Psoas muscle (tissue), 8 donors: ENCODE measurements around the gene TMEM59. TPM values are rescaled to one million over a fixed set of nuclear protein-coding genes. Genes with fewer than 3 reads are reported as not detected.

Experiments
- ATAC-seq, 4 donors: fragments of 200-7000 bp; cut with Tn5 transposase; one replicate each; pipeline ENCODE4 v1.9.1; 2020; ENCODE audit warnings: moderate library complexity in 3 of 4, mild to moderate bottlenecking in 2 of 4
- DNase-seq, 2 donors: peaks; one replicate each; pipeline ENCODE4 v3.0.0-alpha.2; 2020
- H3K27ac ChIP-seq: fragments of 200-600 bp; one replicate; pipeline ENCODE4 v1.8.0; 2022
- H3K27me3 ChIP-seq, 3 donors: fragments of 200-600 bp in 1 of 3; one replicate each; pipeline versions ENCODE4 v1.6.1 to v1.8.0; 2013 to 2022; ENCODE audit warnings: low read length in 2 of 3, mild to moderate bottlenecking in 2 of 3, moderate library complexity in 1 of 3; ENCODE audit not compliant: insufficient read depth in 3 of 3
- H3K36me3 ChIP-seq, 2 donors: fragments of 200-600 bp in 1 of 2; one replicate each; pipeline versions ENCODE4 v1.6.1 to v1.8.0; 2013 to 2022; ENCODE audit warnings: low read depth in 1 of 2, mild to moderate bottlenecking in 1 of 2, moderate library complexity in 1 of 2; ENCODE audit not compliant: insufficient read depth in 1 of 2
- H3K4me1 ChIP-seq: fragments of 200-600 bp; one replicate; pipeline ENCODE4 v1.8.0; 2022
- H3K4me3 ChIP-seq: fragments of 200-600 bp; one replicate; pipeline ENCODE4 v1.8.0; 2022; ENCODE audit warnings: mild to moderate bottlenecking
- H3K9me3 ChIP-seq: fragments of 200-600 bp; one replicate; pipeline ENCODE4 v1.8.0; 2022
- WGBS, 3 donors: extraction: QIAGEN DNeasy Blood & Tissue Kit; methylation state at CpG; one replicate each; pipeline versions ENCODE4 v1.1.6 to v1.1.7; 2013; 5-methylcytosine and 5-hydroxymethylcytosine counted together
- intact Hi-C, 2 donors: fragments of 100-400 bp; cut with DNase I; formaldehyde crosslinking; loops; one replicate each; pipeline versions ENCODE4 v1.11.0 to v1.14.2; 2022
- long read RNA-seq, 2 donors: library from polyadenylated mRNA; unstranded; transcript quantifications; one replicate each; pipeline ENCODE4 v2.0.0, GENCODE V29; 2021
- polyA plus RNA-seq, 3 donors: library from polyadenylated mRNA; stranded (reverse); fragments of 200-250 nt; gene quantifications; one replicate each; pipeline ENCODE4 v1.2.3, GENCODE V29; 2013
- total RNA-seq, 4 donors: library from RNA; stranded (reverse); fragmentation: NEBNext Ultra II Directional in 2 of 4; extraction: Animal tissue kit (Norgen Biotek cat#: 25700) in 2 of 4; gene quantifications; one replicate each; pipeline versions ENCODE4 v1.2.1 to v1.2.4, GENCODE V29; 2021 to 2023
- TF ChIP-seq, protein P1 (sequence below): fragments of 200-600 bp; IDR thresholded peaks from one replicate; pipeline ENCODE4 v1.8.0; 2022; ENCODE audit warnings: antibody characterized with exemption
- donor health status: healthy with polysubstance abuse.
- donor health status: DM: no; HTN: no; CAD: no; lungs with moderate emphysema.
- donor health status: Bipolar disorder and iron deficiency.
- donor health status: healthy.
- donor health status: DM: yes; HTN: yes; CAD: no.
- donor health status: DM: no; HTN: no; CAD: no.
- donor health status: DM: no; HTN: no; CAD: no.
- donor health status: DM: yes; HTN: yes; CAD: no.

Gene TMEM59, protein sequence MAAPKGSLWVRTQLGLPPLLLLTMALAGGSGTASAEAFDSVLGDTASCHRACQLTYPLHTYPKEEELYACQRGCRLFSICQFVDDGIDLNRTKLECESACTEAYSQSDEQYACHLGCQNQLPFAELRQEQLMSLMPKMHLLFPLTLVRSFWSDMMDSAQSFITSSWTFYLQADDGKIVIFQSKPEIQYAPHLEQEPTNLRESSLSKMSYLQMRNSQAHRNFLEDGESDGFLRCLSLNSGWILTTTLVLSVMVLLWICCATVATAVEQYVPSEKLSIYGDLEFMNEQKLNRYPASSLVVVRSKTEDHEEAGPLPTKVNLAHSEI
- 100 to 1,000 TPM; 166 to 216 (median 182) TPM for total RNA-seq
- 100 to 1,000 TPM; 123 to 240 (median 140) TPM for polyA plus RNA-seq
- long read RNA-seq, donor 1, full-length matches to known transcripts: 41 of 63 reads
- long read RNA-seq, donor 1, partial matches to known transcripts: 1 of 63 reads
- long read RNA-seq, donor 1, other reads (novel, unspliced or antisense): 21 of 63 reads
- long read RNA-seq, donor 2, full-length matches to known transcripts: 79 of 129 reads
- long read RNA-seq, donor 2, partial matches to known transcripts: 1 of 129 reads
- long read RNA-seq, donor 2, other reads (novel, unspliced or antisense): 49 of 129 reads

DNA sequence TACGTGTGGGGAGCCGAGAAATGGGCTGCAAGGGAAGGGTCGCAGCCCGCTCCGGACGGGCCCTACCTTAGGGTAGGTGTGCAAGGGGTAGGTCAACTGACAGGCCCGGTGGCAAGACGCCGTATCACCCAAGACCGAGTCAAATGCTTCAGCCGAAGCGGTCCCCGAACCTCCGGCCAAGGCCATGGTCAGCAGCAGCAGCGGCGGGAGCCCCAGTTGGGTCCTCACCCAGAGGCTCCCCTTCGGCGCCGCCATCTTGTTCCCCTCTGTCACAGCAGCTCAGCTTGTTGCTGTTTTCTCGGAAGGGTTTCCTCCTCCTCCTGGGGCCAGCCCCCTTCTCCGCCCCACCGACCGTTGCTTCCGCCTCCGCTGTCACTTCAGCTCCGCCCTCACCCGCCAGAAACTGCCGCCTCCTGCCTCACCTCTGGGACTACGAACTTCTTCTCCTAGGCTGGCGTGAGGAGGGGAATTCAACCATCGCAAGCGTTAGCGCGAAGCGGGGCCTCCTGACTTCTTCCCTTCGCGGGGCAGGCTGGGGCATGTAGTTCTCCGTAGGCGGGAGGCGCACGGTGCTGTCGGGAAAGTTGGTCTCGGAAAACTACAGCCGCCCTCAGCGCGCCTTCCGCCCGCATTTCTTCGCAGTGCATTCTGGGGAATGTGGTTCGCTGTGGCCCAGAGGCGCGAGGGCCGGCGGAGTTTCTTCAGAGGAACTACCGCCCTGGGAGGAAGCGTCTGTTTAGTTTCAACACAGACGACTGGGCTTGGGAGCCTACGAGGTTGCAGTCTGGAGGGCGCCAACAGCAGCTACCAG is at the start of gene TMEM59, which contains the start of gene TCEANC2:
Gene TMEM59, minus strand, starts transcription at position 271 of the 811 bp plus-strand sequence. Its CDS starts 16 bp downstream, at position 255.
Gene TCEANC2, plus strand, starts transcription at position 675 of the 811 bp plus-strand sequence. CDS start 815 bp downstream, outside the sequence.
- H3K4me1 ChIP-seq: peaks cover 41% of the 10 kb centered on the region
- ATAC-seq: peak; percentile 94 to 96 (median 95)

DNA sequence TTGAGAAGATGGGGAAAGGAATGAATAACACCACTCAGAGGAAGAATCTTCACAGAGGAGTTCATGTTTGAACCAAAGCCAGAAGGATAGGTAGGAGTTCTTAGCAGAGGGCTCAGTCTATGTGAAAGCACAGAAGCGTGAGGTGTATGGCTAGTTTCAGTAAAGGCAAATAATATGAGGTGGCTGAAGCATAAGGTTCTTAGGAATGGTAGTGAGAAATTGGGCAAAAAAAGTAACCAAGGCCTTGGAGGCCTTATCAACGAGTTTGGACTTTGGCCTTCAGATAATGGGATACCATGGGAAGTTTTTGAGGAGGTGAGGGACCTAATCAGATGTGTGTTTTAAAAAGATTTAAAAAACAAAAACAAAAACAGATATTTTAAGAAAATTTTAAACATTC is 47.5 kb upstream of the TMEM59 start:
- intact Hi-C loops: no loop called here
- no peaks in the 10 kb centered on the region for H3K9me3 ChIP-seq
- TF ChIP-seq, protein P1, sequence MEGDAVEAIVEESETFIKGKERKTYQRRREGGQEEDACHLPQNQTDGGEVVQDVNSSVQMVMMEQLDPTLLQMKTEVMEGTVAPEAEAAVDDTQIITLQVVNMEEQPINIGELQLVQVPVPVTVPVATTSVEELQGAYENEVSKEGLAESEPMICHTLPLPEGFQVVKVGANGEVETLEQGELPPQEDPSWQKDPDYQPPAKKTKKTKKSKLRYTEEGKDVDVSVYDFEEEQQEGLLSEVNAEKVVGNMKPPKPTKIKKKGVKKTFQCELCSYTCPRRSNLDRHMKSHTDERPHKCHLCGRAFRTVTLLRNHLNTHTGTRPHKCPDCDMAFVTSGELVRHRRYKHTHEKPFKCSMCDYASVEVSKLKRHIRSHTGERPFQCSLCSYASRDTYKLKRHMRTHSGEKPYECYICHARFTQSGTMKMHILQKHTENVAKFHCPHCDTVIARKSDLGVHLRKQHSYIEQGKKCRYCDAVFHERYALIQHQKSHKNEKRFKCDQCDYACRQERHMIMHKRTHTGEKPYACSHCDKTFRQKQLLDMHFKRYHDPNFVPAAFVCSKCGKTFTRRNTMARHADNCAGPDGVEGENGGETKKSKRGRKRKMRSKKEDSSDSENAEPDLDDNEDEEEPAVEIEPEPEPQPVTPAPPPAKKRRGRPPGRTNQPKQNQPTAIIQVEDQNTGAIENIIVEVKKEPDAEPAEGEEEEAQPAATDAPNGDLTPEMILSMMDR: no peak
- no peaks in the 10 kb centered on the region for H3K4me1 ChIP-seq
- 70 to 95% (median 75%) methylated on average over 2 of the region's 2 CpGs for WGBS, 3 donors
- no peak overlapping the region for H3K27ac ChIP-seq
- no peak overlapping the region for H3K4me3 ChIP-seq
- peaks cover 0 to 9% of the 10 kb centered on the region in 2 donors for H3K36me3 ChIP-seq
- DNase-seq: no peak
- no peaks in the 10 kb centered on the region for H3K27me3 ChIP-seq
- no peak for ATAC-seq

More for the DNA sequence above, at the start of gene TMEM59, which contains the start of gene TCEANC2:
- WGBS, 3 donors: 0% methylated on average over 56 to 59 of the region's 59 CpGs
- intact Hi-C loops: loop anchor here (5.0 to 10.0 kb wide), 2 partner anchors 106 to 662 kb away; partner anchors contain the start of genes TTC4 (in 2 of the 2), IFT25 (in 1 of the 2) and LRRC42 (in 1 of the 2)
- H3K4me3 ChIP-seq: peak within 1 kb of the TSS; percentile 74
- TF ChIP-seq, protein P1: no peak
- H3K36me3 ChIP-seq: no peaks in the 10 kb centered on the region
- H3K27ac ChIP-seq: peak within 1 kb of the TSS; percentile 91
- no peaks in the 10 kb centered on the region for H3K9me3 ChIP-seq
- DNase-seq: peak; percentile 98 to 99
- H3K27me3 ChIP-seq: no peaks in the 10 kb centered on the region

DNA sequence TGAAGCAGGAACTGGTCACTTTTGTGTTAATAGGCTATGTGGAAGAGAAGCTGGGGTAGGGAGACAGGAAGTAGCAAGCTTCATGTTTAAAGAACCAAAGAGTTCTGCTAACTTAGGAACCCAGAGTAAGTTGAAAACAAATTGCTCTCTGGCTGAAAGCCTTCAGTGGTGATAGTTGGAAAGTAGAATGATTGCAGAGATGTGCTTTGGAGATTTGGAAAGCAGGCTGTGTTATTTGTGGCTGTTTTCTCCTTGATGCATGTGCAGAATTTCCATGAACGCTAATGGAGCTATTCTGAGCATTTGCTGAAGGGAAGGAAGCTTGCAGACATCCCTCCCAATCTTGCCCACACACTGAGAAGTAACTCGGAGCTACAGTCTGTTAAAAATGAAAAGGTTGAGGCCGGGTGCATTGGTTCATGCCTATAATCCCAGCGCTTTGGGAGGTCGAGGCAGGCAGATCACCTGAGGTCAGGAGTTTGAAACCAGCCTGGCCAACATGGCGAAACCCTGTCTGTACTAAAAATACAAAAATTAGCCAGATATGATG is 46.1 kb upstream of the TMEM59 start:
- no peak for ATAC-seq
- Histone ChIP-seq H3K4me1 (no peaks in the 10 kb centered on the region), H3K4me3 (no peak overlapping the region), H3K27ac (no peak overlapping the region), H3K9me3 (no peaks in the 10 kb centered on the region), H3K36me3 (peaks cover 0 to 9% of the 10 kb centered on the region in 2 donors), H3K27me3 (no peaks in the 10 kb centered on the region)
- WGBS, 3 donors: 79 to 81% (median 79%) methylated on average over 6 of the region's 6 CpGs
- intact Hi-C loops: no loop called here
- no peak for DNase-seq
- TF ChIP-seq, protein P1: no peak

DNA sequence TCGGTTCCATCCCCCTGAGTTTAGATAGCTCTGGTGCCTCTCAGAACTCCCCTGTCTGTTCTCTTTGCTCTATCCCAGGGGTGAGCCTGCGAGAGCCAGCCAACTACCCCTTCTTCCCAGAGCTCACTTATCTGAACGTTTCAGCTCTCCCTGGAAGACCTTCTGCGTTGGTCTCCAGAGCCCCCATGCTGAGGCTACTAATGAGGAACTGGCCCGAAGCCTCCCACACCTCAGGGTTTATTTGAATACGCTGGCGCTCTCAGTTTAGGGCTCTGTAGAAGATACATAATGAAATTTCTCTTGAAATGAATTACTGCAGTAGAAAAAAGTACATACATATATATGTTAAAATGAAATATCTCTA is 43.9 kb upstream of the TMEM59 start:
- Histone ChIP-seq H3K27ac (no peak overlapping the region), H3K36me3 (peaks cover 0 to 9% of the 10 kb centered on the region in 2 donors), H3K9me3 (no peaks in the 10 kb centered on the region), H3K4me3 (no peak overlapping the region), H3K4me1 (no peaks in the 10 kb centered on the region), H3K27me3 (no peaks in the 10 kb centered on the region)
- ATAC-seq (no peak), DNase-seq (no peak)
- intact Hi-C loops: no loop called here
- whole genome bisulfite sequencing, 3 donors: 69 to 78% (median 77%) methylated on average over 7 of the region's 7 CpGs
- TF ChIP-seq, protein P1: no peak
